ENCODE data around the gene DHX36.

DHX36 gene

GRCh38 chr3:154323891-154324738 is at the start of gene DHX36:
DHX36 (minus strand) TSS chr3:154324487; CDS start chr3:154324416, 71 bp downstream.
- peak; percentile 96 for DNase-seq (ENCODE audit: low read depth)
- peak within 1 kb of the TSS; percentile 88 for H3K4me3 ChIP-seq (ENCODE audit: low read depth, low read length)
- peak; percentile 22 for TF ChIP-seq CTCF (conservative IDR thresholded peaks at IDR 0.05; ENCODE audit: low read depth, low read length)

DNA sequence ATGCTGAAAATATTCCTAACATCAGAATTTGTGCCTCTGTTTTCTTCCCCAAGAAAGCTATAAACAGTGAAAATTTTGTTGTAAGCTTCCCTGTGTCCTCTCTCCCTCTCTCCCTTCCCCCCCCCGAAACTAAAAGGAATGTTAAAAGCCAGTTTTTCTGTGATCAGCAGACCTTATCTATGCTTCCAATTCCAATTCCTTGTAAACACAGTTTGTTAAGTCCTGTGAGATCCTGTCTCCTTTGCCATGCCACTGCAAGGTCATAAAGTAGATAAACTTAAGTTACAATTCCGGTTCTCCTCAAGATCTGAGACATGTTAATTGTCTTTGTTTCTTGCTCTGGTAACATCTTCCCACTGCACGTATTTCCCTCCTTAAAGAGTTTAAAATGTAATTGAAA is 42.9 kb upstream of the DHX36 start:
- no peak overlapping the region for H3K4me3 ChIP-seq (ENCODE audit: low read depth, low read length)
- no peak for TF ChIP-seq CTCF (conservative IDR thresholded peaks at IDR 0.05; ENCODE audit: low read depth, low read length)
- DNase-seq (ENCODE audit: low read depth), result no peak

DNA sequence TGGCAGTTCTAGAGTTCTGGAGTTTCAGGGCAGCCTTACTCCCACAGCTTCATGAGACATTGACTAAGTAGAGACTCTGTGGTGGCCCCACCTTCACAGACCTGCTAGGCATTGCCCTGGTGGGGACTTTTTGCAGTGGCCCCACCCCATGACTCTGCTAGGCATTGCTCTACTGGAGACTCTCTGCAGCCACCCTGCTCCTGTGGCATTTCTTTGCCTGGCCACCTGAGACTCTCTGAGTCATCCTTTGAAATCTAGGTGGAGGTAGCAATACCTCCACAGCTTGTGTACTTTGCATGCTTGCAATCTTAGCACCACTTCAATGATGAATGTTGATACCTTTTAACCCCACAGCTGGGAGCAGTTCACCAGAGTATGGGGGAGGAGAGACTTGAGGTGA is 40.6 kb upstream of the DHX36 start:
- no peak for DNase-seq (ENCODE audit: low read depth)
- no peak overlapping the region for H3K4me3 ChIP-seq (ENCODE audit: low read depth, low read length)
- no peak for TF ChIP-seq CTCF (conservative IDR thresholded peaks at IDR 0.05; ENCODE audit: low read depth, low read length)

DNA sequence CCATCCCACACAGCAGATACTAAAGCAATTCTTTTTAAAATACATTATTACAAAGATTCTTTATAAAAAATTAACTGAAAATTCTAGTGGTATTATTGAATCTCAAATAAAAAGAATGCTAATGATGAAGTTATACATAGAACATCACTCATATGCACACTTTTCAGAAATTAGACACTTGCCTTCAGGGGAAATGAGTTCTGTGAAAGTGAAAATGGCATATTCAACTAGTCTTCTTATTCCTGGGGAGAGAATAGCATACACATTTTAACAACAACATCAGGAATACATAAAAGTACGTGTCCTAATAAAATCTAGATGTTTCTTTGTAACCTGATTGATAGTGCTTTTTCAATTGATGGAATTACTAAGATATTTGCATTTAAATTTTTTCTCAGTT is 36.8 kb upstream of the DHX36 start:
- DNase-seq (ENCODE audit: low read depth), result no peak
- no peak for TF ChIP-seq CTCF (conservative IDR thresholded peaks at IDR 0.05; ENCODE audit: low read depth, low read length)
- no peak overlapping the region for H3K4me3 ChIP-seq (ENCODE audit: low read depth, low read length)

DNA sequence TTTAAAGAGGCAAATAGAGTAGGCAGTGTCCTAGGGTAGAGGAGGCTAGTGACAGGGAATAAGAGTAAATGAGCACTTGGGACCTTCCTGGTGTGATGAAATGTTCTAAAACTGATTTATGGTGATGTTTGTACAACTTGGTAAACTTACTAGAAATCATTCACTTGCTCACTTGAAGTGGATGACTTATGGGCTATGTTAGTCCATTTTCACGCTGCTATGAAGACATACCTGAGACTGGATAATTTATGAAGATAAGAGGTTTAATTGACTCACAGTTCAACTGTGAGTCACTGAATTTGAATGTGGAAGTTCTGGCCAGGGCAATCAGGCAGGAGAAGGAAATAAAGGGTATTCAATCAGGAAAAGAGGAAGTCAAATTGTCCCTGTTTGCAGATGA is 31.7 kb upstream of the DHX36 start:
- H3K4me3 ChIP-seq (ENCODE audit: low read depth, low read length), result no peak overlapping the region
- no peak for TF ChIP-seq CTCF (conservative IDR thresholded peaks at IDR 0.05; ENCODE audit: low read depth, low read length)
- DNase-seq (ENCODE audit: low read depth), result no peak

DNA sequence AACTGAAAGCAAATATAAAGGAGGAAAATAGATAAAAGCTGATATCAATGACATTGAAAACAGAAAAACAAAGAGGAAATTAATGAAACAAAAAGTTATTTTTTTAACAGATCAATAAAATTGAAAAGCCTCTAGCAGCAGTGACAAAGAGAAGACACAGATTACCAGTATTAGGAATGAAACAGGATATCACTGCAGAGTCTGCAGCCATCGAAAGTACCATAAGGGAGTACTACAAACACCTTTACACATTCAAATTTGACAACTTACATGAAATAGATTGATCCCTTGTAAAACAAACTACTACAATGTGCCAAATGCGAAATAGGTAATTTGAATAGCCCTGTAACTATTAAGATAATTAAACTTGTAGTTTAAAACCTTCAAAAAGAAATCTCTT is 24.9 kb upstream of the DHX36 start:
- TF ChIP-seq CTCF (conservative IDR thresholded peaks at IDR 0.05; ENCODE audit: low read depth, low read length), result no peak
- H3K4me3 ChIP-seq (ENCODE audit: low read depth, low read length), result no peak overlapping the region

More for the DNA sequence above, 24.9 kb upstream of the DHX36 start:
- no peak for DNase-seq (ENCODE audit: low read depth)

All from choroid plexus epithelial cell (primary cell).